ENCODE results near the gene HOXD12. TPM values are rescaled to one million over a fixed set of nuclear protein-coding genes. Genes with fewer than 3 reads are reported as not detected.

HOXD12 gene
- total RNA-seq, 4 donors from 2014 or later: not detected

GRCh38 chr2:176072951-176073904 is 26.4 kb upstream of the HOXD12 start:
- no peak for ATAC-seq
- peaks cover 0 to 14% (median 0%) of the 10 kb centered on the region in 3 donors for H3K9me3 ChIP-seq
- no peak overlapping the region for H3K4me3 ChIP-seq
- no peak overlapping the region for H3K27ac ChIP-seq
- peaks cover 100% of the 10 kb centered on the region for H3K27me3 ChIP-seq
- no peak for TF ChIP-seq POLR2AphosphoS5 (IDR thresholded peaks at IDR 0.05)
- no peak for TF ChIP-seq EP300 (IDR thresholded peaks at IDR 0.05)
- TF ChIP-seq CTCF (IDR thresholded peaks at IDR 0.05): no peak
- no peak for TF ChIP-seq POLR2A (IDR thresholded peaks at IDR 0.05)
- WGBS, 2 donors (ENCODE audit: low coverage in 1 of 2): 5 to 6% methylated on average over 8 to 12 of the region's 29 CpGs
- peaks cover 0 to 19% (median 3%) of the 10 kb centered on the region in 3 donors for H3K4me1 ChIP-seq
- H3K36me3 ChIP-seq: no peaks in the 10 kb centered on the region

GRCh38 chr2:176074919-176075425 is 24.6 kb upstream of the HOXD12 start:
- no peak for ATAC-seq
- WGBS, 2 donors (ENCODE audit: low coverage in 1 of 2): 17 to 39% methylated on average over 6 to 7 of the region's 7 CpGs
- H3K36me3 ChIP-seq: no peaks in the 10 kb centered on the region
- H3K27ac ChIP-seq: no peak overlapping the region
- no peak overlapping the region for H3K4me3 ChIP-seq
- TF ChIP-seq EP300 (IDR thresholded peaks at IDR 0.05) (no peak), POLR2A (IDR thresholded peaks at IDR 0.05) (no peak), POLR2AphosphoS5 (IDR thresholded peaks at IDR 0.05) (no peak)
- peaks cover 0 to 23% (median 9%) of the 10 kb centered on the region in 3 donors for H3K4me1 ChIP-seq
- H3K27me3 ChIP-seq: peaks cover 100% of the 10 kb centered on the region
- H3K9me3 ChIP-seq: peaks cover 0 to 14% (median 0%) of the 10 kb centered on the region in 3 donors

DNA sequence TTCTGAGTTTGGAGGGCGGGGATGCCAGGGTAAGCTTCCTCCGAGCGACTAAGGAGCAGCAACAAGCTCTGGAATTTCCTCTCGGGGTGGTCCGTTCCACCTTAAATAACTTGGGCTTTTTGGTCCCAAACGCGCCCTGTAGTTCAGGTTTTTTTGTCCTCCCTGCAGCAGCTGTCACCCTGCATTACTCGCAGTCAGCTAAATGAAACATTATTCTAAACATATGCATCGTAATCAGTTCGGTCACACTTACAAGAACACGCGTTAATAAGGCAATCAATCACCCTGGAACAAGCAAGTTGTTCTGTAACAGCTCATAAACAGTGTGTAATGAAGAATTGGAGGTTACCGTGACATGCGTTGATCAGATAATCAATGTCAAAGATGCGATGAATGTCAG is 24.1 kb upstream of the HOXD12 start:
- H3K4me3 ChIP-seq: no peak overlapping the region

DNA sequence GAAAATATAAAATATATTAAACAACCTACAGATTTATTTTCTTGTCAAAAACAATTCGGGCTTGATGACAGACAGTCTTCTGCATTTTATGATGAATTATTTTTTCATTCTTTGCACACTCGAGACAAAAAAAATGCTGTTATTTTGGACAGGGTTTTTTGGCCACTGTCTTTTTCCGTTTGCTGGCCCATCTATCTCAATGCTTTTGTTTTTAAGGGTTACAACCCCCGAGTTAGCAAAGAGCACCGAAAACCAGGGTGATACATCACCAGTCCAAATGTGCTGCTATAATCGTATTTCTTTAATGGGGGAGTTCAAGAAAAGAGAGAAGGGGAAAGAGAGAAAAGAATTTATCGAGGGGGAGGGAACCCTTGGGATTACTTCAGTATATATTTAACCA is 23.5 kb upstream of the HOXD12 start:
- ATAC-seq: no peak
- H3K36me3 ChIP-seq: no peaks in the 10 kb centered on the region
- H3K9me3 ChIP-seq: peaks cover 0 to 20% (median 0%) of the 10 kb centered on the region in 3 donors
- no peak for TF ChIP-seq EP300 (IDR thresholded peaks at IDR 0.05)
- TF ChIP-seq CTCF (IDR thresholded peaks at IDR 0.05): no peak
- TF ChIP-seq POLR2A (IDR thresholded peaks at IDR 0.05): no peak
- no peak for TF ChIP-seq POLR2AphosphoS5 (IDR thresholded peaks at IDR 0.05)
- peaks cover 0 to 34% (median 9%) of the 10 kb centered on the region in 3 donors for H3K4me1 ChIP-seq
- peaks cover 100% of the 10 kb centered on the region for H3K27me3 ChIP-seq
- WGBS, 2 donors (ENCODE audit: low coverage in 1 of 2): 15 to 25% methylated on average over 7 of the region's 7 CpGs
- no peak overlapping the region for H3K27ac ChIP-seq
- no peak overlapping the region for H3K4me3 ChIP-seq

More for the DNA sequence above, 24.1 kb upstream of the HOXD12 start:
- H3K36me3 ChIP-seq: no peaks in the 10 kb centered on the region
- WGBS, 2 donors (ENCODE audit: low coverage in 1 of 2): 6 to 7% methylated on average over 5 to 15 of the region's 15 CpGs
- peaks cover 0 to 14% (median 0%) of the 10 kb centered on the region in 3 donors for H3K9me3 ChIP-seq
- TF ChIP-seq POLR2AphosphoS5 (IDR thresholded peaks at IDR 0.05) (no peak), EP300 (IDR thresholded peaks at IDR 0.05) (no peak), POLR2A (IDR thresholded peaks at IDR 0.05) (no peak), CTCF (IDR thresholded peaks at IDR 0.05) (no peak)
- H3K27ac ChIP-seq: no peak overlapping the region
- H3K4me1 ChIP-seq: peaks cover 0 to 28% (median 9%) of the 10 kb centered on the region in 3 donors
- peaks cover 100% of the 10 kb centered on the region for H3K27me3 ChIP-seq
- ATAC-seq: no peak

GRCh38 chr2:176076796-176077195 is 22.8 kb upstream of the HOXD12 start:
- Histone ChIP-seq H3K27me3 (peaks cover 100% of the 10 kb centered on the region), H3K4me3 (no peak overlapping the region), H3K9me3 (peaks cover 0 to 25% (median 0%) of the 10 kb centered on the region in 3 donors), H3K27ac (no peak overlapping the region), H3K4me1 (peaks cover 0 to 30% (median 9%) of the 10 kb centered on the region in 3 donors), H3K36me3 (no peaks in the 10 kb centered on the region)
- WGBS, 2 donors (ENCODE audit: low coverage in 1 of 2): 11% methylated on average over 2 of the region's 2 CpGs
- no peak for ATAC-seq
- TF ChIP-seq CTCF (IDR thresholded peaks at IDR 0.05) (no peak), EP300 (IDR thresholded peaks at IDR 0.05) (no peak), POLR2AphosphoS5 (IDR thresholded peaks at IDR 0.05) (no peak), POLR2A (IDR thresholded peaks at IDR 0.05) (no peak)

Data from gastroesophageal sphincter (tissue), 4 donors.